Stimulated activated CD4-positive, alpha-beta T cell treated with anti-CD3 and anti-CD28 coated beads, Interleukin-4, amount 100 ng/mL, for 4 hours (primary cell): Measurements from ENCODE around the gene ALG10.
"Not testable (repeated sequence)": the region's sequence is repeated elsewhere in the genome, so short reads cannot be mapped to it uniquely, and the experiment has no call there.

Source experiments
- DNase-seq, 2 experiments: peaks; one replicate each; pipeline ENCODE4 v3.0.0-alpha.2; 2020

Gene ALG10, protein sequence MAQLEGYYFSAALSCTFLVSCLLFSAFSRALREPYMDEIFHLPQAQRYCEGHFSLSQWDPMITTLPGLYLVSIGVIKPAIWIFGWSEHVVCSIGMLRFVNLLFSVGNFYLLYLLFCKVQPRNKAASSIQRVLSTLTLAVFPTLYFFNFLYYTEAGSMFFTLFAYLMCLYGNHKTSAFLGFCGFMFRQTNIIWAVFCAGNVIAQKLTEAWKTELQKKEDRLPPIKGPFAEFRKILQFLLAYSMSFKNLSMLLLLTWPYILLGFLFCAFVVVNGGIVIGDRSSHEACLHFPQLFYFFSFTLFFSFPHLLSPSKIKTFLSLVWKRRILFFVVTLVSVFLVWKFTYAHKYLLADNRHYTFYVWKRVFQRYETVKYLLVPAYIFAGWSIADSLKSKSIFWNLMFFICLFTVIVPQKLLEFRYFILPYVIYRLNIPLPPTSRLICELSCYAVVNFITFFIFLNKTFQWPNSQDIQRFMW

DNA sequence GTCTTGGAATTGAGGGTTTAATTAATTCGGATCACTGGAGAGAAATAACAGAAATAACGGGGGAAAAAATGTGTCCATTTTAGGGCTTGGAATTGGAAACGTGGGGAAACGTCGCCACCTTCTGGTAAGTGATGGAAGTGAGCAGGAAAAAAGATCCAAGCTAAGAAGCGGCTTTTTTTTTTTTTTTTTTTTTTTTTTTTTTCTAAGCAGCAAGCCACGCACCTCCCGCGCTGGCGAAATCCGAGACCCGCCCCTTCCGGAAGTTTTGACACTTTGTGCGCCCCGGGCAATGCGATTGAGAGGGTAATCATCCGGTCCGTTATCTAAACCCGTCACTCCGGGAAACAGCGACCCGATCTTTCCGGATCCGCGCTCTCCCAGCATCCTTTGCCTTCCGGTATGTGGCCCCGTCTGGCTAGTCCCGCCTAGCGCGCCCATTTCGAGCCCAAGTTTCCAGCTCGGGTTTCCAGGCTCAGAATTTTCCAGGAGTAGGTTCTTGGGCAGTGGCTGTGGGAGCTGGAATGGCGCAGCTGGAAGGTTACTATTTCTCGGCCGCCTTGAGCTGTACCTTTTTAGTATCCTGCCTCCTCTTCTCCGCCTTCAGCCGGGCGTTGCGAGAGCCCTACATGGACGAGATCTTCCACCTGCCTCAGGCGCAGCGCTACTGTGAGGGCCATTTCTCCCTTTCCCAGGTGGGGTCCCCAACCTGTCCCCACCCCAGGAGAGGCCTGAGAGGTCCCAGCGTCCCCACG is at the start of gene ALG10:
TSS of gene ALG10 (plus strand) at position 418 of the 752 bp plus-strand sequence. CDS start at position 522, 104 bp downstream.
- peak; percentile 87 to 96 for DNase-seq

DNA sequence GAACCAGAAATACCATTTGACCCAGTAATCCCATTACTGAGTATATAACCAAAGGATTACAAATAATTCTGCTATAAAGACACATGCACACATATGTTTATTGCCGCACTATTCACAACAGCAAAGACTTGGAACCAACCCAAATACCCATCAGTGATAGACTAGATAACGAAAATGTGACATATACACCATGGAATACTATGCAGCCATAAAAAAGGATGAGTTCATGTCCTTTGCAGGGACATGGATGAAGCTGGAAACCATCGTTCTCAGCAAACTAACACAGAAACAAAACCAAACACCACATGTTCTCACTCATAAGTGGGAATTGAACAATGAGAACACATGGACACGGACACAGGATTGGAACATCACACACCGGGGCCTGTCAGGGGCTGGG is 49.4 kb upstream of the ALG10 start:
- DNase-seq, result not testable (repeated sequence)

DNA sequence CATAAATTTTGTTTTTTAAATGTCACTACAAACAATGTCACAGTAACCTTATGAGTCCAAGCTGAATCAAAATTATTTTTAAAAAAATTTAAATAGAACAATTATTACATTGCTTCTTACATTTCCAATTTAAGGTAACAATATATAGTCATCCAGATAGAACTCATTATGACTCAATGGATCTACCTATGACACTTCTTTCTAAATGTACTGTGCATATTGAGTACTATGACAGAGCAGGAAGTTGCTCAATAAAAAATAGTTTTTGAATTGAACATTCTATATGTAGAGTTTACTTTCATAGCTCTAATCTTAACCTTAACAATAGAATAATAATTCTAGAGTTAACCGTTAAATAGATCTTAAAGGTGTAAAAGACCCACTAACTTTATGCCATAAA is 44.4 kb upstream of the ALG10 start:
- no peak for DNase-seq

DNA sequence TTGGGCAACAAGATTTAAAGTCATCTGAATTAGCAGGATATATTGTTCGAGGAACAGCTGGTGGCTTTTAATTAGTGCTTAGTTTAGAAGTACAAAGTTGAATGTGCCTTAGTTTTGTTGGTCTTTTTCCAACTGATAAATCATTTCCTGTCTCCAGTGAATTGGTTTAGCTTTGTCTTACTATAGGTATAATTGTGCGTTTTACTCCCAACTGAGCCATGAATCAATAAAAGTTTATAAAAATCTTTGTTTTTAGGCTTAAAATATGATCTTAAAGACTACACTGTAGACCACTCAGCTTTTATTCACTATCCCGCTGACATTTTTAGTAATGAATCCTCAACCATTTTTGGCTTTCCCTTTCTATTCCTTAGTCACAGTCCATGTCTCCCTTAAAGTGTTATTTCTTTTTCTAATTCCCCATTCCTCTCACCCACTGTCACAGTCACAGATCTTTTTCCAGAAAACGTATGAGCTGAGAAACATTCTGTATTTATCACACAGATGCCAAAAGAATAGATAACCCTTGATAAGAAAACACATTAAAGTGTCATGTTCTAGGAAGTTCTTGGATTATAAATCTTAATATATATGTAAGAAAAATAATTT is 34.0 kb upstream of the ALG10 start:
- no peak for DNase-seq

DNA sequence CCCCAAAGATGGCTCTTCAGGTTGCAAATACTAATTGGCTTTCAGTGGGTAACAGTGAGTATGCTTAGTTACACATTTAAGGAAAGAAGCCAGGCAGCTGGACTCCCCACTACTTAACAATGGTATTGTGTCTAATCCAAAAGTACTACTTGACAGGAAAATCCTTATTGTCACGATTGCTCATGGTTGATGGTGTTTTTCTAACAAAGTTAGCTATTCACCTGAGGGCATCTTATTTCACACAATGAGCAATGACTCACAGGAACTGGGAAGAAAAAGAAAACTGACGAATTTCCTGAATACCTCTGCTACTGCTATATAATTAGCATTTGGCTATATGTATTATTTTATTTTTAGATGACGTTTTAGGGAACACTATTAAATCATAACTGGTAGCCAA is 33.4 kb upstream of the ALG10 start:
- no peak for DNase-seq

DNA sequence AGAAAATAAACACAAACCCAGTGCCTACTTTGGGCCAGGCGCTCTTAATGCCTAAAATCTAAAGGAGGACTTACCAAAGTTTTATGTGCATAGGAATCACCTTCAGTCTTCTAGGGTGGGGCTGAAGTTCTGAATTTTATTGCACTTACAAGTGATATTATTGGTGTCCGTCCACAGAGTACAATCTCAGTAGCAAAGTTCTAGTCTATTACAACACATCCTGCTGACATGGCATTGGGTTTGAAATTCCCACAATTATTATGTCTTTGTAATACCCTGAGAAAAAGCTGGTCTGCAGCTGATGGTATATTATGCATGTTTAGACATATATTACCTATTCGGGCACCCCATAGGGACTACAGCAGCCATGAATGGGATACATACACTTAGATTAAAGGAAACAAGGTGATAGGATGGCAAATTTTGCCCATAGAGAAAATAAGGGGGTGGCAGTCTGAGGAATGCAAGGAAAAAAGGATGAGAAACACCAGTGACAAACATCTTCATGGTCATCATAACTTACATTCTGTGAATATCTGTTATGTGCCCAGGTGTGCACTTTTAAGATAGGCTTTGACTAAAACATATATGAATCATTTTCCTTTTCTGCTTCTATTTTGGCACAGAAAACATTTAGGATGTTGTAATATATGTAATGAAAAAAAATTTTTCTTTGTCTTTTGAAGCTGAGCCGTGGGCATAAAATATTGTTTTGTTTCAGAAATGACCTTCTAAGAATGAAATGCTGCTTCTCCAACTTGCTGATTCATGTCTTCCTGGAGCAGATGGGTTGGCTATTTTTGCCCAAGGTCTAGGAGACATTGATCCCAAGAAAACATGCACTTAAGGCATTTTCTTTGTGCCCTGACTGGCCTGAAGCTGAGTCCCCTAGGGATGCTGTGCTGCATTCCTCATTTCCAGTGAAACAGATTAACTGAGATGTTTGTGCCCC is 27.2 kb upstream of the ALG10 start:
- no peak for DNase-seq

DNA sequence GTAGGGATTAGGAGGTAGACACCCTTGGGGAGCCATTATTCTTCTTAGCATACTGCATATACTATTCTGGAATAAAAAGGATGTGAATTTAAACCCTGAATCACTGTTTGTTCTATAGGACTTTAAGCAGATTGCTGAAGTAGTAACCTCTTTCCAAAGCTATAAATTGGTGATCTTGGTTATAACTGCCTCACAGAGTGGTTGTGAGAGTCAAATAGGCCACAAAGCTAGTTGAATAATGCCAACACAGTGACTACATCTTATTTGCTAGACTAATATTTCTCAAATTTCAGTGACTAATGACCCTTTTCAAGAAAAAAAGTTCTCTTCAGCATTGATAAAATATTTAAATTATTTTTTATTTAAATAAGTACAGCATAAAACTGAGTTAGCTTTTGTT is 13.5 kb upstream of the ALG10 start:
- DNase-seq, result not testable (repeated sequence)

DNA sequence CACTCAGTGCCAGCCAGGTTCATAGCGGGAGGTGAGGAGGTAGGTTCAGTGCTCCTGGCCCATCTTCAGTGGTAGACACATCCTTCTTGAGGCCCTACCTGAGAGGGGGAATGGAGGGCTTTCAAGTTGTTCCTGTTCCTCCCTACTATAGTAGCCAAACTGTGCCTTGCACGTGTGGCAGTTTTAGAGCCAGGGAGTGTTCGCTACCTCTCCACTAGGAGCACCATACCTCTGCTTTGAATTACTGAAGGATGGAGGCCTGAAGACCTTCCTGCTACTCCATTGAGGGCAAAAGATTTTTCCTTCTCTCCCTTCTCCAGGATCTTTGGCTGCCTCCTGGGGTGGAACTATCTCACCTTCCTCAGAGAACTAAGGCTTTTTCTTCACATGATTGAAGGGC is 5.9 kb upstream of the ALG10 start:
- no peak for DNase-seq

DNA sequence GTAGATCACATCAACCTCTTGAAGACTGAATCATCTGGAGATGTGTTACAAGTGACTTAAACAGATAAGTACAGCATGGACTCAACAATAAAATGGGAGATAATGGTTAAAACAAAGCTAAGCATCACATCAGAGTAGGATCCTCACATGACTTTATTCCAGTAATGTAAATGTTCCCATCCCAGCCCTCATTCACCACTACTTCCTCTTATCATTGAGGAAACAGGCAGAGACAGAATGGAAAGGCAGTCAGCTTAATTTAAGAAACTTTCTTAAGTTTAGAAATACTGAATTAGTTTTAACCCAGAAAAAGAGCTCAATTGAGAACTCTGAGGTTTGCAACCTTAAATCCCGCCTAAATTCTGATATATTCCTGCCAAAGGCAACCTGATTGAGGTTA is 1.2 kb upstream of the ALG10 start:
- no peak for DNase-seq

DNA sequence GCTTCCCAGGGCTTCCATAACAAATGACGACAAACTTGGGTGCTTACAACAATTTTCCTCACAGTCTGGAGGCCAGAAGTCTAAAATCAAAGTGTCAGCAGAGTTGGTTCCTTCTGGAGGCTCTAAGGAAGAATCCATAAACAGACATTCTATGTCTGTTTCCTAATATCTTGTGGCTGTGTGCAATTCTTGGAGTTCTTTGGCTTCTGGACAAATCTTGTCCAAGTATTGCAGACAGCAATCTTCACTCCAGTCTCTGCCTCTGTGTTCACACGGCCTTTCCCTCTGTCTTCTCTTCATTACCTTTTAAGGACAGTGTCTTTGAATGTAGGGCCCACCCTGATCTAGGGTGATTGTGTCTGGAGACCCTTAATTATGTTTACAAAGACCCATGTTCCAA is 5.4 kb downstream of the ALG10 start:
- not testable (repeated sequence) for DNase-seq

DNA sequence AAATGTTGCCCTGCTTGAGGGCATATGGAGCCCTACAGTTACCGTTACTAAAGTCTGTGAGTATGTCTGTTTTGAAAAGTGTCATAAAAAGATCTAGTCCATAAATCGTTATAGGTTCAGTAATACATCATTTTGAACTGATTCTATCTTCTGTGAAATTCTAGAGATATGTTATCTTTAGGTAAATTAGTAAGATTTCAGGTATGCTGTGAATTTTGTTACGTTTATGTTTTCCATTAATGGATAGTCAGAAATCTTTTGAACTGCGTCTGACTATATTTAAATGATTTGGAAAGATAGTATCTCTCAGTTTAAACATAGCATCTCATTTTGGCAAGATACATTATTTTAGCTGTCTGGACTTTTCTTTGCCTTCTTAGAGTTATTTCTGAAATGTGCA is 8.3 kb downstream of the ALG10 start:
- no peak for DNase-seq

DNA sequence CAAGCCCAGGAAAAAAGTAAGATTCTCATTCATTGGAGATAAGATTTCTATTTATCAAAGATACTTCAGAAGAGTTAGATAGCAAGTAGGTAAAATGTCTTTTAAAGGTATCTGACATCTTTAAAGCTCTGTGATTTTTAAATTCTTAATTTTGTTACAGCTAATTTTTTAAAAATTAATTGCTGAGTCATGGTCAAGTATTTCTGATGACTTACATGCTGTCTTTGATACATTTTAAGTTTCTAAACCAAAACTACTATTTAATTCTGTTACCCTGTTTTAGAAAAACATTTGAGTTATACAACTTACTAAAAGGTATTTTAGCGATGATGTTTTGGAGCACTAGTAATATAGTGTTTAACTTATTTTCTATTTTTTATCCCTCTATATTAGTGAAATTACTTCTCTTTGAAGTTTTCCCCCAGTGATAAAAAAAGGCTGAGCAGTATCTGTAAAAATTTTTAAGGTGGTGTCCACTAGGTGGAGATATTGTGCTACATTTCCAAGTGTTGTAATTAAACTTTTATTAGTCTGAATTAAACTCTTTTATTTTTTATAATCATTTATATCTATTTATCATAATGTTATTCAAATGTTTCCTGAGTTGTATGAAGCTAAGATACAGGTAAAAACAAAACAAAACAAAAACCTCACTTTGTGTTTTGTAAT is 11.5 kb downstream of the ALG10 start:
- no peak for DNase-seq

DNA sequence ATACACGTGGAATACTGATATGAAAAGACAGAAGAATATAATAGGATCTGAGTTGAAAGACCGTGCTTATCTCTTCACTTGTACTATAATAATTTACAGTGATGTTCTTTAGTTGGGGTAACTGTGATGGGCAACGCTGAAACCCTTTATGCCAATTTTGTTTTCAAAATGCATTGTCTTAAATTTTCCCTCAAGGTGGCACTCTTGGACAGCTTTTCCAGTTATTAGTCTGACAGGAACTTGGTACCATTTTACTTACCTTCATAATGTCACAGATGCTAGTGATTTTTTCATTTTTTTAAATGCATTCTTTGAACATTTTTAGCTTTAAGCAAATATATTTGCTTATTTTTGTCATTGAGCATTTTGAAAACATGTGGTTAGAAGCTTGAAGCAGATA is 16.1 kb downstream of the ALG10 start:
- not testable (repeated sequence) for DNase-seq

DNA sequence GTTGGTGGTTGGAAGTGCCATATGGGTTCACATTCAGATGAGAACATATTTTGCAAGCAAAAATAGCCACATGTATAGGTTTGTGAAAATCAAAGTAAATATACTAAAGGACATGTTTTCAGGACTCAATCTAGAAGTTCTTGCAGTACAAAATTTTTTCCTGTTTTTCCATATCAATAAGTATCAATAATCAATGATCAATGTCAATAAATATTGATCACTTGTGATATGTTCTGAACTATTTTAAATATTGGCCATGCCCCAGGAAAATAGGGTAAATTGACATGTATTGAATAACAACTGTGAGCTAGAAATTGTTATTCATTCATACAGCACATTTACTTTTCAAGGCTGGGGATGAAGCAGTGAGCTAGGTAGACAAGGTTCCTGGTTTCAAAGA is 24.3 kb downstream of the ALG10 start:
- no peak for DNase-seq

DNA sequence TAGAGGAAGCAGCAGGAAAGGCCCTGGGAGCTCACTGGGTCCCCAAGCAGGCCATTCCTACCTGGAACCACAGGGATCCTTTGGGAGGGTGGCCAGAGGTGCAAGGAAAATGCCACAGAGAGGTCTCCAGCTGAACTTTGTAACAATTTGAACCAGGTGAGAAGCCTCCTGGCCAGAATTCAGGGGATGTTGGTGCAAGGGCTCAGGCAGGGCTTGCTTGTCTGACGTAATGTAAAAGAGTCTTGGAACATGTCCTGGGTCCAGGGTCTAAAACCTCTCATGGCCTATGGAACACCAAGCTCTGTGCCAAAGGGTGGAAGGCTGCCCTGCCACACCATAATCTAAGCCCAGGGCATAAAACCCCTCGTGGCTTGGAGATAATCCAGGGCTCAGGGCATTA is 25.6 kb downstream of the ALG10 start:
- DNase-seq, result not testable (repeated sequence)

DNA sequence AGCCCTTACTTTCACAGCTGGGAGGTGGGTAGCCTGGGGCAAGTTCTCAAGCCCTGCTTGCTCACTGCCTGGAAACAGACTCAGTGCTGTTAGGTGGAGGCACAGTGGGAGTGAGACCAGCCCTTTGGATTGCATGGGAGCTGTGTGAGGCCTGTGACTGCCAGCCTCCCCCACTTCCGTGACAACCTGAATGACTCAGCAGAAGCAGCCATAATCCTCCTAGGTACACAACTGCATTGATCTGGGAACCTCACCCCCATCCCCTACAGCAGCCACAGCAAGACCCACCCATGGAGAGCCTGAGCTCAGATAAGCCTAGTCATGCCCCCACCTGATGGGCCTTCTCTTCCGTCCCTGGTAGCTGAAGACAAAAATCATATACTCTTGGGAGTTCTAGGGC is 26.4 kb downstream of the ALG10 start:
- DNase-seq, result no peak

DNA sequence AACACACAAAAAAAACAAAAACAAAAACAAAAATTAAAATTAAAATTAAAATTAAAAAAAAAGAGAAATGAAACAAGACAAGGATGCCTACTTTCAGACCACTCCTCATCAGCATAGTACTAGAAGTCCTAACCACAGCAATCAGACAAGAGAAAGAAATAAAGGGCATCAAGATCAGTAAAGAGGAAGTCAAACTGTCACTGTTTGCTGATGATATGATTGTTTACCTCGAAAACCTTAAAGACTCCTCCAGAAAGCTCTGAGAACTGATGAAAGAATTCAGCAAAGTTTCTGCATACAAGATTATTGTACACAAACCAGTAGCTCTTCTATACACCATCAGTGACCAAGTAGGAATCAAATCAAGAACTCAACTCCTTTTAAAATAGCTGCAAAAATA is 29.2 kb downstream of the ALG10 start:
- no peak for DNase-seq

DNA sequence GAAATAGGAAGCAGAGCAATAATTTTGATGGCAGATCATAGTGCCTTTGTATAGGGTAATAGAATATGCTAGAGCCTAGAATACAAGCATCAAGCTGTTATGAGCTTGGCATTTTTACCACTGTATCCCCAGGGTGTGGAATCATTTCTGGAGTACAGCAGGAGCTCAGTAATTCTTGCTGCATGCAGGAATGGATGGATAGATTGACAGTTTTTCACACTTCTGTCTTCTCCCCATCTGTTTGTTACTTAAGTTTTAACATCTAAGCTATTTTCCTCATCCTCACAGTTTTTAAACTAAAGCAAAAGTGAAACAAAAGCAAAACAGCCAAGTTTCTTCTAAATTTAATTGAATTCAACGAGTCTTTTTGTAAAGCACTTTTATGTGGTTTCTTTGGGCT is 32.6 kb downstream of the ALG10 start:
- no peak for DNase-seq
